ENCODE data around the gene XRCC1. TPM values are rescaled to one million over a fixed set of nuclear protein-coding genes. Genes with fewer than 3 reads are reported as not detected.

Gene XRCC1
- total and polyA plus RNA-seq, 9 of the 15 experiments (the other 6 are each of a cell fraction or from before 2014, with no cell fraction given): 1.5 to 36.9 (median 24.9) TPM

DNA sequence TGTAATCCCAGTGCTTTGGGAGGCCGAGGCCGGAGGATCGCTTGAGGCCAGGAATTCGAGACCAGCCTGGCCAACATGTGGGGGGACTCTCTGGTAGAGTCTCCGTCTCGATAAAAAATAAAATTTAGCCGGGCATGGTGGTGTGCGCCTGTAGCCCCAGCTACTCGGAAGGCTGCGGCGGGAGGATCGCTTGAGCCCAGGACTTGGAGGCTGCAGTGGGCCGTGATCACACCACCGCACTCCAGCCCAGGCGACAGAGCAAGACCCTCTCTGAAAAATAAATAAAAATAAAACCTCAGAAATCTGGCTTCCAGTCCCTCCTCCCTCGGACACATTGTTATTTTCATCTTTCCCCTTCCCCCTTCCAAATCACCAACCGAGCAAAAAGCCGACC, 20.3 kb upstream of the XRCC1 start (continued):
- TF ChIP-seq, protein P1, sequence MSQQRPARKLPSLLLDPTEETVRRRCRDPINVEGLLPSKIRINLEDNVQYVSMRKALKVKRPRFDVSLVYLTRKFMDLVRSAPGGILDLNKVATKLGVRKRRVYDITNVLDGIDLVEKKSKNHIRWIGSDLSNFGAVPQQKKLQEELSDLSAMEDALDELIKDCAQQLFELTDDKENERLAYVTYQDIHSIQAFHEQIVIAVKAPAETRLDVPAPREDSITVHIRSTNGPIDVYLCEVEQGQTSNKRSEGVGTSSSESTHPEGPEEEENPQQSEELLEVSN (IDR thresholded peaks at IDR 0.05; ENCODE audit: borderline replicate concordance in 1 of 2, extremely low read depth in 1 of 2, insufficient read depth in 1 of 2, insufficient read length in 1 of 2, low read depth in 1 of 2, low read length in 1 of 2, poor library complexity in 1 of 2, severe bottlenecking in 1 of 2): no peak
- TF ChIP-seq, protein P2, sequence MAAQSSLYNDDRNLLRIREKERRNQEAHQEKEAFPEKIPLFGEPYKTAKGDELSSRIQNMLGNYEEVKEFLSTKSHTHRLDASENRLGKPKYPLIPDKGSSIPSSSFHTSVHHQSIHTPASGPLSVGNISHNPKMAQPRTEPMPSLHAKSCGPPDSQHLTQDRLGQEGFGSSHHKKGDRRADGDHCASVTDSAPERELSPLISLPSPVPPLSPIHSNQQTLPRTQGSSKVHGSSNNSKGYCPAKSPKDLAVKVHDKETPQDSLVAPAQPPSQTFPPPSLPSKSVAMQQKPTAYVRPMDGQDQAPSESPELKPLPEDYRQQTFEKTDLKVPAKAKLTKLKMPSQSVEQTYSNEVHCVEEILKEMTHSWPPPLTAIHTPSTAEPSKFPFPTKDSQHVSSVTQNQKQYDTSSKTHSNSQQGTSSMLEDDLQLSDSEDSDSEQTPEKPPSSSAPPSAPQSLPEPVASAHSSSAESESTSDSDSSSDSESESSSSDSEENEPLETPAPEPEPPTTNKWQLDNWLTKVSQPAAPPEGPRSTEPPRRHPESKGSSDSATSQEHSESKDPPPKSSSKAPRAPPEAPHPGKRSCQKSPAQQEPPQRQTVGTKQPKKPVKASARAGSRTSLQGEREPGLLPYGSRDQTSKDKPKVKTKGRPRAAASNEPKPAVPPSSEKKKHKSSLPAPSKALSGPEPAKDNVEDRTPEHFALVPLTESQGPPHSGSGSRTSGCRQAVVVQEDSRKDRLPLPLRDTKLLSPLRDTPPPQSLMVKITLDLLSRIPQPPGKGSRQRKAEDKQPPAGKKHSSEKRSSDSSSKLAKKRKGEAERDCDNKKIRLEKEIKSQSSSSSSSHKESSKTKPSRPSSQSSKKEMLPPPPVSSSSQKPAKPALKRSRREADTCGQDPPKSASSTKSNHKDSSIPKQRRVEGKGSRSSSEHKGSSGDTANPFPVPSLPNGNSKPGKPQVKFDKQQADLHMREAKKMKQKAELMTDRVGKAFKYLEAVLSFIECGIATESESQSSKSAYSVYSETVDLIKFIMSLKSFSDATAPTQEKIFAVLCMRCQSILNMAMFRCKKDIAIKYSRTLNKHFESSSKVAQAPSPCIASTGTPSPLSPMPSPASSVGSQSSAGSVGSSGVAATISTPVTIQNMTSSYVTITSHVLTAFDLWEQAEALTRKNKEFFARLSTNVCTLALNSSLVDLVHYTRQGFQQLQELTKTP (IDR thresholded peaks at IDR 0.05; ENCODE audit: low read depth in 1 of 2, partially characterized antibody in 2 of 2): peak in 1 of 2 experiments; percentile 17
- TF ChIP-seq RFX7 (CRISPR knock-in tag; IDR thresholded peaks at IDR 0.05) (no peak), RNF2 (IDR thresholded peaks at IDR 0.05) (no peak), ZNF134 (CRISPR knock-in tag; conservative IDR thresholded peaks at IDR 0.05) (no peak), SUPT5H (IDR thresholded peaks at IDR 0.05) (peak; percentile 20), NFRKB (IDR thresholded peaks at IDR 0.05; ENCODE audit: low read depth) (no peak), TAF1 (IDR thresholded peaks at IDR 0.05; ENCODE audit: control insufficient read depth, extremely low read depth, insufficient read depth, low read length, severe bottlenecking) (no peak), ASH1L (IDR thresholded peaks at IDR 0.05; ENCODE audit: borderline replicate concordance, low read depth, partially characterized antibody) (no peak), MTA3 (IDR thresholded peaks at IDR 0.05; ENCODE audit: borderline replicate concordance) (no peak), ZNF507 (tag; conservative IDR thresholded peaks at IDR 0.05) (no peak), KDM1A (IDR thresholded peaks at IDR 0.05) (peak; percentile 79; a peak in 3 of 4 replicates), MAFF (IDR thresholded peaks at IDR 0.05; ENCODE audit: low read length) (no peak)
- TF ChIP-seq, protein P3, sequence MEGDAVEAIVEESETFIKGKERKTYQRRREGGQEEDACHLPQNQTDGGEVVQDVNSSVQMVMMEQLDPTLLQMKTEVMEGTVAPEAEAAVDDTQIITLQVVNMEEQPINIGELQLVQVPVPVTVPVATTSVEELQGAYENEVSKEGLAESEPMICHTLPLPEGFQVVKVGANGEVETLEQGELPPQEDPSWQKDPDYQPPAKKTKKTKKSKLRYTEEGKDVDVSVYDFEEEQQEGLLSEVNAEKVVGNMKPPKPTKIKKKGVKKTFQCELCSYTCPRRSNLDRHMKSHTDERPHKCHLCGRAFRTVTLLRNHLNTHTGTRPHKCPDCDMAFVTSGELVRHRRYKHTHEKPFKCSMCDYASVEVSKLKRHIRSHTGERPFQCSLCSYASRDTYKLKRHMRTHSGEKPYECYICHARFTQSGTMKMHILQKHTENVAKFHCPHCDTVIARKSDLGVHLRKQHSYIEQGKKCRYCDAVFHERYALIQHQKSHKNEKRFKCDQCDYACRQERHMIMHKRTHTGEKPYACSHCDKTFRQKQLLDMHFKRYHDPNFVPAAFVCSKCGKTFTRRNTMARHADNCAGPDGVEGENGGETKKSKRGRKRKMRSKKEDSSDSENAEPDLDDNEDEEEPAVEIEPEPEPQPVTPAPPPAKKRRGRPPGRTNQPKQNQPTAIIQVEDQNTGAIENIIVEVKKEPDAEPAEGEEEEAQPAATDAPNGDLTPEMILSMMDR (IDR thresholded peaks at IDR 0.05 in 2 of 3, conservative IDR thresholded peaks at IDR 0.05 in 1 of 3; ENCODE audit: insufficient read depth in 2 of 3, low read depth in 1 of 3, low read length in 3 of 3): no peak
- TF ChIP-seq, protein P4, sequence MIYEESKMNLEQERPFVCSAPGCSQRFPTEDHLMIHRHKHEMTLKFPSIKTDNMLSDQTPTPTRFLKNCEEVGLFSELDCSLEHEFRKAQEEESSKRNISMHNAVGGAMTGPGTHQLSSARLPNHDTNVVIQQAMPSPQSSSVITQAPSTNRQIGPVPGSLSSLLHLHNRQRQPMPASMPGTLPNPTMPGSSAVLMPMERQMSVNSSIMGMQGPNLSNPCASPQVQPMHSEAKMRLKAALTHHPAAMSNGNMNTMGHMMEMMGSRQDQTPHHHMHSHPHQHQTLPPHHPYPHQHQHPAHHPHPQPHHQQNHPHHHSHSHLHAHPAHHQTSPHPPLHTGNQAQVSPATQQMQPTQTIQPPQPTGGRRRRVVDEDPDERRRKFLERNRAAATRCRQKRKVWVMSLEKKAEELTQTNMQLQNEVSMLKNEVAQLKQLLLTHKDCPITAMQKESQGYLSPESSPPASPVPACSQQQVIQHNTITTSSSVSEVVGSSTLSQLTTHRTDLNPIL (CRISPR knock-in tag; IDR thresholded peaks at IDR 0.05): no peak
- TF ChIP-seq, protein P5, sequence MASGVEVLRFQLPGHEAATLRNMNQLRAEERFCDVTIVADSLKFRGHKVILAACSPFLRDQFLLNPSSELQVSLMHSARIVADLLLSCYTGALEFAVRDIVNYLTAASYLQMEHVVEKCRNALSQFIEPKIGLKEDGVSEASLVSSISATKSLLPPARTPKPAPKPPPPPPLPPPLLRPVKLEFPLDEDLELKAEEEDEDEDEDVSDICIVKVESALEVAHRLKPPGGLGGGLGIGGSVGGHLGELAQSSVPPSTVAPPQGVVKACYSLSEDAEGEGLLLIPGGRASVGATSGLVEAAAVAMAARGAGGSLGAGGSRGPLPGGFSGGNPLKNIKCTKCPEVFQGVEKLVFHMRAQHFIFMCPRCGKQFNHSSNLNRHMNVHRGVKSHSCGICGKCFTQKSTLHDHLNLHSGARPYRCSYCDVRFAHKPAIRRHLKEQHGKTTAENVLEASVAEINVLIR (CRISPR knock-in tag; IDR thresholded peaks at IDR 0.05): no peak
- TF ChIP-seq, protein P6, sequence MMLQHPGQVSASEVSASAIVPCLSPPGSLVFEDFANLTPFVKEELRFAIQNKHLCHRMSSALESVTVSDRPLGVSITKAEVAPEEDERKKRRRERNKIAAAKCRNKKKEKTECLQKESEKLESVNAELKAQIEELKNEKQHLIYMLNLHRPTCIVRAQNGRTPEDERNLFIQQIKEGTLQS (IDR thresholded peaks at IDR 0.05): no peak
- TF ChIP-seq, protein P6 (CRISPR knock-in tag; conservative IDR thresholded peaks at IDR 0.05): no peak; the same call in 1 of the 2 replicates
